Measurements from ENCODE around the gene GJA9.
"Not testable (repeated sequence)": the region's sequence is repeated elsewhere in the genome, so short reads cannot be mapped to it uniquely, and the experiment has no call there.

Gene GJA9

DNA sequence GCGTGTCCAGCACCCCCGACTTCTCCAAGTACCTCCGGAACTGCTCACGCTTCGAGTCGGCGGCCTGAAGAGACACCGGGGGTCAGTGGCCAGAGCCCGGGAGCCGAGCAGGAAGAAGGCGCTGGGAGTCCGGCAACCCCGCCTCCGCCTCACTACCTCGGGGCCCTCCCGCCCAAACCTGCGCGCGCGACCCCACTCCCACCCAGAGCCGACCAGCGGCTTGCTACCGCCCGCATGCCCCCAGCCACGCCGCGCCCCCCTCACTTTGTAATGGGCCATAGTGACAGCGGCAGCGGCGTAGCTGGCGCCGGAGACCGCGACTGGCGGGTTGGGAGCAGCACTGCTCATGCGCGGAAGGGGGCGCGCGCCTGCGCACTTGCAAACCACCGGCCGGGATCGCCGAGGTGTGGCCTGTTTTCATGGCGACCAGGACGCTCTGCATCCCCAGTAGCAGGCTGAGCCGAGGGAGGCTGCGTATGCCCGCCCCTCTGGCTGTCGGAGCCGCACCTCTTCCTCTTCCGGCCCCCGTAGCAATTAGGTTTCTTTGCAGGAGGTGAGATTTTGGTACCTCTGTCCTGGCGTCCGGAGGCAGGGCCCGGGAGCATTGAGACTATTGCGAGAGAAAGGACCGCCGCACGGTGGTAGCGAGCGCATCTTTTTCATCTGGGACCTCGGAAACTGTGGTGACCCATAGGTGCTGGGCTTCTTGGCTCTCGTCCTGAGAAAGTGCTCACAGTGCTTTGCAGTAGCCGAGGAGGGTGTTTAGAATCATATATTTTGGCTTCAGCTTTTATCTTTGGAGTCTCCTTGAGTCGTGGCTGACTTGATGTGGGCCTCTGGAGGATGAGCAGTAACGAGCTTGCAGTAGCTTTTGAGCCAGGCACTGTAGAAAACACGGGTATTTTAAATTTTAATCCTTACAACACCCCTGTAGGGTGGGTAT is 8.1 kb downstream of the GJA9 start, which contains the start of gene MYCBP:
Gene MYCBP, minus strand, starts transcription at position 322 of the 943 bp plus-strand sequence. Its CDS starts 43 bp downstream, at position 279.
- peak; percentile 88 for DNase-seq (ENCODE audit: low read depth, low spot score)

GRCh38 chr1:38872401-38873026 is 8.9 kb downstream of the GJA9 start:
- no peak for DNase-seq (ENCODE audit: low read depth, low spot score)

DNA sequence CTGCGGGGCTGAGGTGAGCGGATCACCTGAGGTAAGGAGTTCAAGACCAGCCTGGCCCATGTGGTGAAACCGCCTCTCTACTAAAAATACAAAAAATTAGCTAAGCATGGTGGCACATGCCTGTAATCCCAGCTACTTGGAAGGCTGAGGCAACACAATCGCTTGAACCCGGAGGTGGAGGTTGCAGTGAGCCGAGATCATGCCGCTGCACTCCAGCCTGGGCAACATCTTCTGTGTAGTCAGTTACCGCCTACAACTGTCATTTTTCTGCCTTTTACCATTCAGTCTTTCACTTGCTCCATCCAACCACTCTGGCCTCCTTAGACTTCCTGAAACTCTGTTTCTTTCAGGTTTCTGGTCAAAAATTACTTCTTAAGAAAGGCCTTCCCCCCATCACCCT is 10.4 kb downstream of the GJA9 start:
- no peak for DNase-seq (ENCODE audit: low read depth, low spot score)

DNA sequence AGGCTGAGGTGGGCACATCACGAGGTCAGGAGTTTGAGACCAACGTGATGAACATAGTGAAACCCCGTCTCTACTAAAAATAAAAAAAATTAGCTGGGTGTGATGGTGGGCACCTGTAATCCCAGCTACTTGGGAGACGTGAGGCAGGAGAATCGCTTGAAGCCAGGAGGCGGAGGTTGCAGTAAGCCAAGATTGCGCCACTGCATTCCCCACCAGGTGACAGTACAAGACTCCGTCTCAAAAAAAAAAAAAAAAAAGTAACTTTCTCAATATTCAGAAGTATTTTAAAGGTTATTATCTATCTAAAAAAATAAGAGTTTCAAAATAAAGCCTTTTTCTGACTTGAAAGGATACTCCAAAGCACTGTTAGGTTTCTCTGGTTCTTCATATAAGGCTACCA is 14.2 kb downstream of the GJA9 start:
- DNase-seq (ENCODE audit: low read depth, low spot score) = no peak

DNA sequence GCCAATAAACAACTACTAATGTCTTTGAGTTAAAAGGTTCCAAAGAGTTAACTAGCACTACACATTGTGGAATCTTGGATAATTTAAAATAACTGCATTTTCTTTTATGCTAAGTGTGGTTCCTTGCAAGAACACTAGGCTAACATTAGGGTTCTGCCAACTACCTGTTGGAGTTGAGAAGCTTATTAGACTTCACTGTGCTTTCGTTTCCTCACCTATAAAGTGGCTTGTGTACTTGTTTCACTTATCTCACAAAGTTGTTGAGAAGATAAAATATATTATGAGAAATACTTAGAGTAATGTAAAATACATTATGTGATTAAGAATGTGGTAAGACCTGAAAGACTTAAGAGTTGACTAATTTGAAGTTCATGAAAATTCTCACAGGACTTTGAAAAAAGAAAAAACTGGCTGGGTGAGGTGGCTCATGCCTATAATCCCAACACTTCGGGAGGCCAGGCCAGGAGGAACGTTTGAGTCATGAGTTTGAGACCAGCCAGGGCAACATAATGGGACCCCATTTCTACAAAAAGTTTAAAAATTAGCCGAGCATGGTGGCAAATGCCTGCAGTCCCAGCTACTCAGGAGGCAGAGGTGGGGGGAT is 16.2 kb downstream of the GJA9 start:
- no peak for DNase-seq (ENCODE audit: low read depth, low spot score)

DNA sequence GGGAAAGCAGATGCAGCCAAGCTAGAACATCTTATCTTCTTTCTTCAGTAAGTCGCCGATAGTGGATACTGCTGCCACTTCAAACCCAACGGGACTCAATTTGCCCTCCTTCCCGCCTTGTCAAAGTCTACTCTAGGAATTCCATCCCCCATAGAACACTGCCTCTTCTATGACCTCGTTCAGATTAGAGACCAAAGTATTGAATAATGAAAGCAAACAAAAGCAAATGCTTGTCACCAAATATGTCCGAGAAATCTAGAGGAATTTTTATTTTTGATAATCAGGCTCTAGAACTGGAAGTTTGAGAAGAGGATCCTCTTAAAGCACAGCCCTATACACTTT is 21.0 kb downstream of the GJA9 start:
- no peak for DNase-seq (ENCODE audit: low read depth, low spot score)

DNA sequence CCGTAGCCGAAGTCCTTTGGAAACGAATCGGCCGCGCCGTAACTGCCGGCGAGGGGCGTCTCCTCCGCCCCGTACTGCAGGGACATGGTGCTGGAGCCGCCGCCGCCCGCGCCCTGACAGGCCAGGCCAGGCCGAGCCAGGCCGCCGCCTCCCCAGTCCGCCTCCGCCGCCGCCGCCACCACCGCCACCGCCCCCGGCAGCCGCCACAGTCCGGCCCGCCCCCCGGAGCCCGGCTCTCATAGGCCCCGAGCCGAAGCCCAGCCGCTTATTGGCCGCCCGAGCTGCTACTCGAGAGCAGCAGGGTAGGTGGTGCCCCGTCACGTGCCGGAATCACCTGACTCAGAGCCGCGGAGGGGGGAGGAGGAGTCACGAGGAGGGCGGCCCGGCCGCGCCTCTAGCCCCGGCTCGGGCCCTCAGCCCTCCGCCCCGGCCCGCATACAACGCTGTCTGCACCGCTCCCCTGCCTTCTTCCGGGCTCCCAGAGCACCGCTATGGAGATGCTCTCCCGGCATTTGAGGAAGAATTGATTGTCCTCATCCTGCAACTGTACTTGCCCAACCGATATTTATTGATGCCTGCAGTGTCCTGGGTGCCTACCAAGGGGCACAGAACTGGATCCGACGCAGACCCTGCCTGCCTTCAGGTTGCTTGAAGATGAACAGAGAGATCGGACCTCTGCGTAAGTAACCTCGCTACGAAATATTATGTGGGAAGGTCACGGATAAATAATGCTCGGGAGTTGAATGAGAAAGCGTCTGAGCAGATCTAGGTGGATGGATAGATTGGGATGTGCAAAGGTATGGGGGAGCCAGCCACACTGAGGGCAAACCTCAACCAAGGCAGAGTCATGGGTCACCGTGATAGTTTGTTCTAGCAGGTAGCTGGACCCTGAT is 21.6 kb downstream of the GJA9 start, which contains the start of gene RRAGC:
Gene RRAGC, minus strand, starts transcription at position 212 of the 893 bp plus-strand sequence. Its CDS starts 126 bp downstream, at position 86.
- peak; percentile 84 for DNase-seq (ENCODE audit: low read depth, low spot score)

DNA sequence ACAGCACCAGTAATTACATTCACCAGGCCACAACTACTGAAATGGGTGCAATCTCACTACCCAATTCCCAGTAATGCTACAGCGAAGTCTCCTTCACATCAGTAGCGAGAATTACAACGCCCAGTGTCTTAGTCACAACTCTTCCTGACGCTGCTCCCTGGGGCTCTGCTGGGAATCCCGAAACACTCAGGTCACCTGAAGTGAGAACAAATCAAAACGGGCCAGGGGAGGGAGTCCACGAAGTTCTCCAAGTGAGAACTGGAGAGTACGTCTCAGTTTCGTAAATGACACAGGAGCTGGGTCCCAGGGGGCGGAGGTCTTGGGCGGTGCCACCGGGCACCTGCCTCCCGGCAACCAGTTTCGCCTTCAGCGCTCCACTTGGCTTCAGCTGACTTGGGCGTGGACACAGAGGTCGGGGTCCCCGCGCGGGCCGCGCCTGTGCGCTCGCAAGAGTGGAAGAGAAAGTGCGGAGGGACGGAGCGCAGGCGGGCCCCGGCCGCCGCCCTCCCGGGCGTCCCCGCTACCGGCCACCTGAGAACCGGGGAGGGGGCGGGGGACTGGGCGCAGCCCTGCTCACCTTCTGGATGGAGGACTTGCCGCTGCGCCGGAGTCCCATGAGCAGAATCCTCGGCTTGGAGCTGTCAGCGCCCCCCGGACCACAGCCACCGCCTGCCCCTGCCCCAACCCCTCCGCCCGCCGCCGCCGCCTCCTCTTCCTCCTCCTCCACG is 22.4 kb downstream of the GJA9 start:
- no peak for DNase-seq (ENCODE audit: low read depth, low spot score)

GRCh38 chr1:38852780-38853179 is 28.6 kb downstream of the GJA9 start:
- no peak for DNase-seq (ENCODE audit: low read depth, low spot score)

GRCh38 chr1:38848071-38848470 is 33.3 kb downstream of the GJA9 start:
- no peak for DNase-seq (ENCODE audit: low read depth, low spot score)

DNA sequence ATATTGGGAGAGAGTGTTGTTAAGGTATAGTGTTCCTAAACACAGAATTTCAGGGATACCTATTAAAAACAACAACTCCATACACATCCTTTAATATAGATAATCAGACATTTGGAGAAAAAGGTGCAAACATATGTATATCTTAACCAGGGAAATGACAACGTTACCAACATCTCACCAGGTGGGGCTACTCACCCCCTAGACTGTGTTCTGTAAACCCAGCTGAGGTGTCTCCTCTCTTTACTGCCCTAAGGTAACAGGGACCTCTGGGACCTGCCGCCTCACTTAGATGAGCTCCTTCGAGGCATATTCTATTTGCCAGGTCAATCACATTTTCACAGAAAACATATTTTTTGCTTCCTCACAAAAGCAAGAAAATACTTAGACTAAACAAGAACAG is 35.2 kb downstream of the GJA9 start:
- no peak for DNase-seq (ENCODE audit: low read depth, low spot score)

GRCh38 chr1:38845088-38845487 is 36.3 kb downstream of the GJA9 start:
- not testable (repeated sequence) for DNase-seq (ENCODE audit: low read depth, low spot score)

GRCh38 chr1:38840281-38840680 is 41.1 kb downstream of the GJA9 start:
- no peak for DNase-seq (ENCODE audit: low read depth, low spot score)

DNA sequence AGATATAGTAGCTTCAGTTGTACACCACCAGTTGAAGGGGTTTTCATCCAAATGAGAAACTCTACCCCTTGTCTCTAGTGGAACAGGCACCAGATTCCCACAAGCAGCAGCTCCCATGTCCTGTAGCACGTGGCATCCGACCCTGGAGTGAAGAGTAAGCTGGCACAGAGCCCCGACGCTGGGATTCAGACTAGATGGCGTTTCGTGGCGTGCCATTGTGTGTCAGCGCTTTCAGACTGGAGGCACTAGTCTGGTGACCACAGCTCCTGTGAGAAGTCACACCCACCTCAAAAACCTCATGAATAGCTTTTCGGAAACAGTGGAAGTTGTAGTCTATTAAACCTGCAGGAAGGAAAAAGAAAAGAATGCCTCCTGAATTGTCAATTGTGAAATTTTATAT is 42.0 kb downstream of the GJA9 start:
- no peak for DNase-seq (ENCODE audit: low read depth, low spot score)

DNA sequence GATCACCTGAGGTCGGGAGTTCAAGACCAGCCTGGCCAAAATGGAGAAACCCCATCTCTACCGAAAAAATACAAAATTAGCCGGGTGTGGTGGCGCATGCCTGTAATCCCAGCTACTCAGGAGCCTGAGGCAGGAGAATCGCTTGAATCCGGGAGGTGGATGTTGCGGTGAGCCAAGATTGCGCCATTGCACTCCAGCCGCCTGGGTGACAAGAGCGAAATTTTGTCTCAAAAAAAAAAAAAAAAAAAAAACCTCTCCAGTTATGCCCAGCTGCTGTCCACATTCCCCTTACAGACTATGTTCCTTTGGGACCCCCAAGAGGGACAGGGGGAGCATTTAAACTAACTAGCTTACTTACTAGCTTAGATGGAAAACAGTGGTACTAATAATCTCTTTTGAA is 45.1 kb downstream of the GJA9 start:
- not testable (repeated sequence) for DNase-seq (ENCODE audit: low read depth, low spot score)

- peak; percentile 74 for DNase-seq (ENCODE audit: low read depth, low spot score)
These were observed 46.2 kb downstream of the GJA9 start for GRCh38 chr1:38834937-38835827.

DNA sequence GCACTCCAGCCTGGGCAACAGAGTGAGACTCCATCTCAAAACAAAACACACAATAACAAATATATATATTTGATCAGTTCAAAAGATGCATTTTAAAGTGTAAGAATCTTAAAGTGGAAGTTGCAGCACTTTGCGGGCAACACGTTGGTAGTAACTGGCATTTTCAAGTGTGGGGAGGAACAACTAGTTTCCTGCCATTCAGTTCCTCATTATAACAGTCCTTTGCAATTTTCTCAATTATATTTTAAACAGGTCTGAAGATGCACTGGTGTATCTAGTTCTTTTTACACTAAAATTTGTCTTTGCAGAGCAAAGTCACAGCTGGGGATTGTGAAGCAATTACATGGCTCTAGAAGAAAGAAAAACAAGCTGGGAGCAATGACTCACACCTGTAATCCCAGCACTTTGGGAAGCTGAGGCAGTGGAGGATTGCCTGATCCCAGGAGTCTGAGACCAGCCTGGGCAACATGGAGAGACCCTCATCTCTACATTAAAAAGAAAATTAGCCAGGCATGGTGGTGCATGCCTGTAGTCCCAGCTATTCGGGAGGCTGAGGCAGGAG is 47.1 kb downstream of the GJA9 start:
- no peak for DNase-seq (ENCODE audit: low read depth, low spot score)

DNA sequence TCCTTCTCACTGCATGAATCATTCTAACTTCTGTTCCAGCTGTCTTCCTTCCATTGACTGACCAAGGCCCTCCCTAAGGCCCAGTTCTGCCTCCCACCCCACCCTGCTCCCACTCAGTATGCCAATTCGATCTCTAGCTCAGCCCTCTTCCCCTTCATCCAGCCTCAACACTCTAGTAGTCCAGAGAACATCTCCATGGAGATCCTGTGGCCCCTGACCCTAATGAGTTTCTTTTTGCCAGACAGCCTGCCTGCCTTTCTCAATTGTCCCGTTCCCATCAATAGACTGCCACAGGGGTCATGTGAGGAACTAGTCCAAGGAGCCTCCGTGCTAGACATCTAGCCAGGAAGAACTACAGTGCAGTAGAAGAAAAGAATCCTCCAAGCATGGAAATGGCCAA is 48.2 kb downstream of the GJA9 start:
- no peak for DNase-seq (ENCODE audit: low read depth, low spot score)

GRCh38 chr1:38832370-38832734 is 49.0 kb downstream of the GJA9 start:
- DNase-seq (ENCODE audit: low read depth, low spot score) = no peak
